Measurements from ENCODE around the gene BASP1.

DNA sequence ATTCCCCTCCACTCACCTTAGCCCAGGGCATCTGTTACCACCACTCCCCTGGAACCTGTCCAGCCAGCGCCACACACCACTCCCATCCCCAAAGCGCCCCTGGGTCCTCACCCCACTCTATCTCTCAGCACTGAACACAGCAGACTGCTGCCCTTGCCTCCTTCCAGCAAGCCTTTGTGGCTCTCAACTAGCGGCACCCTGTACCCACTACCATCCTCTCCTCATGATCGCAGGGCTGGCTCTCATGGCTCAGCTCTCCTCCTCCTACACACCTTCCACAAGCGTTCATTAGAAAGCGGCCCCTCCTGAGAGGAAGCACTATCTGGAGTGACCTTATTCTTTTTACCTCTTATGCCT is 13.3 kb upstream of the BASP1 start:
- TF ChIP-seq, protein P1, sequence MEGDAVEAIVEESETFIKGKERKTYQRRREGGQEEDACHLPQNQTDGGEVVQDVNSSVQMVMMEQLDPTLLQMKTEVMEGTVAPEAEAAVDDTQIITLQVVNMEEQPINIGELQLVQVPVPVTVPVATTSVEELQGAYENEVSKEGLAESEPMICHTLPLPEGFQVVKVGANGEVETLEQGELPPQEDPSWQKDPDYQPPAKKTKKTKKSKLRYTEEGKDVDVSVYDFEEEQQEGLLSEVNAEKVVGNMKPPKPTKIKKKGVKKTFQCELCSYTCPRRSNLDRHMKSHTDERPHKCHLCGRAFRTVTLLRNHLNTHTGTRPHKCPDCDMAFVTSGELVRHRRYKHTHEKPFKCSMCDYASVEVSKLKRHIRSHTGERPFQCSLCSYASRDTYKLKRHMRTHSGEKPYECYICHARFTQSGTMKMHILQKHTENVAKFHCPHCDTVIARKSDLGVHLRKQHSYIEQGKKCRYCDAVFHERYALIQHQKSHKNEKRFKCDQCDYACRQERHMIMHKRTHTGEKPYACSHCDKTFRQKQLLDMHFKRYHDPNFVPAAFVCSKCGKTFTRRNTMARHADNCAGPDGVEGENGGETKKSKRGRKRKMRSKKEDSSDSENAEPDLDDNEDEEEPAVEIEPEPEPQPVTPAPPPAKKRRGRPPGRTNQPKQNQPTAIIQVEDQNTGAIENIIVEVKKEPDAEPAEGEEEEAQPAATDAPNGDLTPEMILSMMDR (IDR thresholded peaks at IDR 0.05; ENCODE audit: poor library complexity, severe bottlenecking), result no peak
- TF ChIP-seq POLR2AphosphoS5 (IDR thresholded peaks at IDR 0.05), result no peak
- TF ChIP-seq EZH2 (IDR thresholded peaks at IDR 0.05; ENCODE audit: borderline replicate concordance, insufficient read depth, low read length, poor library complexity, severe bottlenecking), result no peak
- TF ChIP-seq RAD21 (conservative IDR thresholded peaks at IDR 0.05), result no peak
- TF ChIP-seq MXI1 (conservative IDR thresholded peaks at IDR 0.05; ENCODE audit: poor library complexity, severe bottlenecking), result no peak
- no peak for TF ChIP-seq TAF1 (IDR thresholded peaks at IDR 0.05; ENCODE audit: low read depth)
- TF ChIP-seq EP300 (conservative IDR thresholded peaks at IDR 0.05; ENCODE audit: poor library complexity, severe bottlenecking), result no peak

All from neural cell (in vitro differentiated cells).